KMS-11 (cell line): Measurements from ENCODE around the gene SRL.

ENCODE experiments used
- H2AFZ ChIP-seq: fragments of 200-600 bp; sonication (generic); 2 replicates; pipeline ENCODE4 v1.6.1; 2016; ENCODE audit warnings: antibody characterized with exemption, mixed run types, low read depth
- H3K27ac ChIP-seq: fragments of 200-600 bp; sonication (generic); 2 replicates; pipeline ENCODE4 v1.6.1; 2016; ENCODE audit warnings: mild to moderate bottlenecking, mixed run types
- H3K27me3 ChIP-seq: fragments of 200-600 bp; sonication (generic); 2 replicates; pipeline ENCODE4 v1.6.1; 2017; ENCODE audit warnings: mild to moderate bottlenecking, low read depth, mixed run types, moderate library complexity; ENCODE audit not compliant: insufficient read depth
- H3K36me3 ChIP-seq: fragments of 200-600 bp; sonication (generic); 2 replicates; pipeline ENCODE4 v1.6.1; 2017; ENCODE audit warnings: mild to moderate bottlenecking, mixed run types; ENCODE audit not compliant: insufficient read depth
- H3K4me1 ChIP-seq: fragments of 200-600 bp; sonication (generic); 2 replicates; pipeline ENCODE4 v1.6.1; 2016; ENCODE audit warnings: mild to moderate bottlenecking, low read depth, mixed run types; ENCODE audit not compliant: poor library complexity, severe bottlenecking
- H3K4me2 ChIP-seq: fragments of 200-600 bp; sonication (generic); 2 replicates; pipeline ENCODE4 v1.7.0; 2016; ENCODE audit warnings: mild to moderate bottlenecking, mixed run types
- H3K4me3 ChIP-seq: fragments of 200-600 bp; sonication (generic); IDR thresholded peaks from 2 replicates; pipeline ENCODE4 v1.6.1; 2017; ENCODE audit warnings: low read depth, low read length, mixed read lengths; ENCODE audit not compliant: insufficient read depth
- H3K79me2 ChIP-seq: fragments of 200-600 bp; sonication (generic); 2 replicates; pipeline ENCODE4 v1.6.1; 2016; ENCODE audit warnings: low read depth, mixed run types; ENCODE audit not compliant: insufficient read depth
- H3K9ac ChIP-seq: fragments of 200-600 bp; sonication (generic); 2 replicates; pipeline ENCODE4 v1.6.1; 2016; ENCODE audit warnings: mild to moderate bottlenecking, mixed run types
- H4K20me1 ChIP-seq: fragments of 200-600 bp; sonication (generic); 2 replicates; pipeline ENCODE4 v1.6.1; 2016; ENCODE audit warnings: mild to moderate bottlenecking, mixed run types; ENCODE audit not compliant: insufficient read depth
- TF ChIP-seq, protein P1 (sequence below): fragments of 200-600 bp; sonication (generic); conservative IDR thresholded peaks from 2 replicates; pipeline ENCODE4 v1.6.1; 2017; ENCODE audit warnings: low read depth, mild to moderate bottlenecking, antibody characterized with exemption, low read length, moderate library complexity, mixed read lengths

SRL gene

DNA sequence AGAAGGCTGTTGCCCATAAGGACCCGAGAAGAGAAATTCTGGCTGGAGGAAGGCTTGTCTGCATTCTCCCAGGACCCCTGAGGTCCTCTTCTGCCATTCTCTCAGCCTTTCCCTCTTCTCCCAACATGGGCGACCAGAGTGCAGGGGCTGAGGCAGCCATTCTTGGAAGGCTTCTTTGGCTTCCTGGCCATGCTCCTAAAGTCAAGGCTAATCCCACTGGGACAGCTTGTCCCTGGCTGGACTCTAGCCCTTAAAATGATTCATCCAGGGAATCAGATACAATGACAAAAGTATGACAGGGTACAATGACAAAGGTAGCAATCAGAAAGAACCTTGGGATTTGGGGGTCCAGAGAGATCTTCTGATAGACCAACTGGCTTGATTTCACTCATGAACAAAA lies 26.8 kb downstream of the SRL start:
- TF ChIP-seq, protein P1, sequence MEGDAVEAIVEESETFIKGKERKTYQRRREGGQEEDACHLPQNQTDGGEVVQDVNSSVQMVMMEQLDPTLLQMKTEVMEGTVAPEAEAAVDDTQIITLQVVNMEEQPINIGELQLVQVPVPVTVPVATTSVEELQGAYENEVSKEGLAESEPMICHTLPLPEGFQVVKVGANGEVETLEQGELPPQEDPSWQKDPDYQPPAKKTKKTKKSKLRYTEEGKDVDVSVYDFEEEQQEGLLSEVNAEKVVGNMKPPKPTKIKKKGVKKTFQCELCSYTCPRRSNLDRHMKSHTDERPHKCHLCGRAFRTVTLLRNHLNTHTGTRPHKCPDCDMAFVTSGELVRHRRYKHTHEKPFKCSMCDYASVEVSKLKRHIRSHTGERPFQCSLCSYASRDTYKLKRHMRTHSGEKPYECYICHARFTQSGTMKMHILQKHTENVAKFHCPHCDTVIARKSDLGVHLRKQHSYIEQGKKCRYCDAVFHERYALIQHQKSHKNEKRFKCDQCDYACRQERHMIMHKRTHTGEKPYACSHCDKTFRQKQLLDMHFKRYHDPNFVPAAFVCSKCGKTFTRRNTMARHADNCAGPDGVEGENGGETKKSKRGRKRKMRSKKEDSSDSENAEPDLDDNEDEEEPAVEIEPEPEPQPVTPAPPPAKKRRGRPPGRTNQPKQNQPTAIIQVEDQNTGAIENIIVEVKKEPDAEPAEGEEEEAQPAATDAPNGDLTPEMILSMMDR, result no peak
- H3K36me3 ChIP-seq, result no peaks in the 10 kb centered on the region
- H3K79me2 ChIP-seq, result no peaks in the 10 kb centered on the region
- H3K4me3 ChIP-seq, result no peak overlapping the region
- no peaks in the 10 kb centered on the region for H4K20me1 ChIP-seq
- H2AFZ ChIP-seq, result no peak overlapping the region
- no peaks in the 10 kb centered on the region for H3K27me3 ChIP-seq
- H3K27ac ChIP-seq, result no peak overlapping the region
- no peak overlapping the region for H3K9ac ChIP-seq
- H3K4me1 ChIP-seq, result no peaks in the 10 kb centered on the region
- no peak overlapping the region for H3K4me2 ChIP-seq

DNA sequence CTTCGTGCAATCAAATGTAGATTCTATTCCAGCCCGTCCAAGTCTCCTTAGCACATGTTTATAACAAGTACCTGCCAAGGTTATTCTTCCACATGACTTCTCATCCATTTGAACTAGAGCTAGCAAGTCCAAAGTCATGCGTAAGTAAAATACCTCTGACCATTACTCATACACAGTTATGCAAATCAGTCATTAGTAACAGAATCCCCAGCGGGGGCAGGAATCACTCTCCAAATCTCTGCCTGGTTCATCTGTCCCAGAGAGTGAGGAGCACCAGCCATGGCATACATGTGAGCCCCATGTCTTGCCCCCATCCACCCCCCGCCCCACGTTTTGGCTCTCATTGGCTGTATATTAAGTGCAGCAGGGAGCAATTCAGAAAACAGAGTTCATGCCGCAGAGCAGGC lies 27.7 kb downstream of the SRL start:
- no peak overlapping the region for H3K9ac ChIP-seq
- H3K79me2 ChIP-seq, result no peaks in the 10 kb centered on the region
- no peak overlapping the region for H3K4me2 ChIP-seq
- no peak overlapping the region for H3K27ac ChIP-seq
- H3K4me3 ChIP-seq, result no peak overlapping the region
- no peak overlapping the region for H2AFZ ChIP-seq
- no peaks in the 10 kb centered on the region; the same call in 1 of the 2 replicates for H3K27me3 ChIP-seq
- H4K20me1 ChIP-seq, result no peaks in the 10 kb centered on the region
- H3K4me1 ChIP-seq, result no peaks in the 10 kb centered on the region
- TF ChIP-seq, protein P1, result no peak
- H3K36me3 ChIP-seq, result no peaks in the 10 kb centered on the region

DNA sequence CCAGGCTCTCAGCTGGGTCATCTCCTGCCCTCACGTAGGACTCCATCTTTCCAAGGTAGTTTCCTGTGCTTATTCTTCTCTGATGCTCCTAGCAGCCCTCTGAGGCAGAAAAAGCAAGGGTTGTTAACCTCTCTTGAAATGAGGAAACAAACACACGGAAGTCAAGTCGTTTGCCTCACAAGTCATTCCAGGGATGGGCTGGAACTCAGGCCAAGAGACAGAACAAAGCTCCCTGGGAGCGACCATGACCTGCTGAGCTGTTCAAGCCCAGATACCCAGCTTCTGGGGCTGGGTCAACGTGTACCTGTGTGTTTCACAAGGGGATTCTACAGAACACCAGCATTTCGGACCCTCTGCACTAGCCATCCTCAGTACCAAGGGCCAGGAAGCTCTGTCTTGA lies 28.1 kb downstream of the SRL start:
- Histone ChIP-seq H2AFZ (no peak overlapping the region), H3K79me2 (no peaks in the 10 kb centered on the region), H3K27me3 (no peaks in the 10 kb centered on the region; the same call in 1 of the 2 replicates), H3K4me2 (no peak overlapping the region), H3K36me3 (no peaks in the 10 kb centered on the region), H4K20me1 (no peaks in the 10 kb centered on the region), H3K27ac (no peak overlapping the region), H3K4me1 (no peaks in the 10 kb centered on the region), H3K9ac (no peak overlapping the region), H3K4me3 (no peak overlapping the region)
- TF ChIP-seq, protein P1, result no peak

DNA sequence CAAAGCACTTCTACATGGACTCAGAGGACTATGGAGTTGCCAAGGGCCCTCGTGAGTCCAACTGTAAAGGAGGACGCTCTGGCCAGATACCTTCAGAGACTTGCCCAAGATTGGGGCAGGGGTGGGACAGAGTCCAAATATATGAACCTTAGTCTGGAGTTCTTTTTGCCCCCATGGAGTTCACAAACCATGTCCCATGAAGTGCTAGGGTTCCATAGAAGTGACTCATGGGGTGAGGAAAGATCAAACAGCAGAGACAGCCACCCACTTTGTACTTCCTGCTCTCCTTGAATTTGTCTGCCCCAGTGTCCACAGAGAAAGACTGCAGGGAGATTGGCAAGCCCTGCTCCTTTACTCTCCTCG lies 29.0 kb downstream of the SRL start:
- H3K4me1 ChIP-seq, result no peaks in the 10 kb centered on the region
- H3K4me3 ChIP-seq, result no peak overlapping the region
- H3K4me2 ChIP-seq, result no peak overlapping the region
- H3K9ac ChIP-seq, result no peak overlapping the region
- TF ChIP-seq, protein P1, result no peak
- no peaks in the 10 kb centered on the region for H3K79me2 ChIP-seq
- H3K27me3 ChIP-seq, result peaks cover 6% of the 10 kb centered on the region; the same call in 1 of the 2 replicates
- no peak overlapping the region for H2AFZ ChIP-seq
- H3K36me3 ChIP-seq, result no peaks in the 10 kb centered on the region
- H3K27ac ChIP-seq, result no peak overlapping the region
- no peaks in the 10 kb centered on the region for H4K20me1 ChIP-seq
